ENCODE results near the gene MND1. TPM values are rescaled to one million over a fixed set of nuclear protein-coding genes. Genes with fewer than 3 reads are reported as not detected.

MND1 gene
- total RNA-seq, 2 experiments from 2014 or later = 59.4 to 101 TPM

- Histone ChIP-seq H3K4me3 (ENCODE audit: low read depth, low read length, poor library complexity, severe bottlenecking) (no peak overlapping the region), H3K9me3 (ENCODE audit: low read length) (no peaks in the 10 kb centered on the region; the same call in 1 of the 2 replicates), H3K4me1 (ENCODE audit: insufficient read depth, low read length, poor library complexity, severe bottlenecking) (no peaks in the 10 kb centered on the region), H3K9me2 (ENCODE audit: insufficient read depth, low read length) (no peaks in the 10 kb centered on the region), H3K79me2 (ENCODE audit: insufficient read depth, low read depth, low read length) (no peaks in the 10 kb centered on the region), H3K27ac (ENCODE audit: low read depth, low read length, poor library complexity, severe bottlenecking) (no peak overlapping the region), H3K4me2 (ENCODE audit: low read length) (no peak overlapping the region), H2AFZ (ENCODE audit: low read length) (no peak overlapping the region), H3K36me3 (ENCODE audit: insufficient read depth, low read length) (peaks cover 79% of the 10 kb centered on the region), H4K20me1 (ENCODE audit: insufficient read depth, low read length) (no peaks in the 10 kb centered on the region)
- intact Hi-C loops (cut with micrococcal nuclease; ENCODE audit: unreplicated experiment) = no loop called here
- TF ChIP-seq CTCF (conservative IDR thresholded peaks at IDR 0.05; ENCODE audit: low read length) (no peak), EZH2phosphoT487 (IDR thresholded peaks at IDR 0.05; ENCODE audit: borderline replicate concordance, low read depth, low read length) (no peak)
- ChIA-PET POLR2A (interaction anchor here (1.6 to 2.4 kb wide), 2 partner anchors 12 to 16 kb away, joined by 3 to 7 read pairs; no protein-coding TSS in a partner anchor), CTCF (ENCODE audit: unreplicated experiment) (no interaction called here)
- no peak for DNase-seq (ENCODE audit: low spot score)
- BruUV-seq (replicated peaks) = no TSS peak
These were observed 43.5 kb downstream of the MND1 start for GRCh38 chr4:153387981-153388380.

GRCh38 chr4:153393397-153393796, 48.9 kb downstream of the MND1 start:
- intact Hi-C loops (cut with micrococcal nuclease; ENCODE audit: unreplicated experiment) = no loop called here
- H3K9me3 ChIP-seq (ENCODE audit: low read length) = no peaks in the 10 kb centered on the region; the same call in 1 of the 2 replicates
- H4K20me1 ChIP-seq (ENCODE audit: insufficient read depth, low read length) = no peaks in the 10 kb centered on the region
- no peak overlapping the region for H2AFZ ChIP-seq (ENCODE audit: low read length)
- no peak overlapping the region for H3K4me3 ChIP-seq (ENCODE audit: low read depth, low read length, poor library complexity, severe bottlenecking)
- H3K4me1 ChIP-seq (ENCODE audit: insufficient read depth, low read length, poor library complexity, severe bottlenecking) = no peaks in the 10 kb centered on the region
- H3K4me2 ChIP-seq (ENCODE audit: low read length) = no peak overlapping the region
- TF ChIP-seq EZH2phosphoT487 (IDR thresholded peaks at IDR 0.05; ENCODE audit: borderline replicate concordance, low read depth, low read length) (no peak), CTCF (conservative IDR thresholded peaks at IDR 0.05; ENCODE audit: low read length) (no peak)
- POLR2A ChIA-PET = interaction anchor here (0.7 to 1.4 kb wide), 3 partner anchors 10 to 48 kb away, joined by 3 to 4 read pairs (median 4); no protein-coding TSS in a partner anchor
- peaks cover 78% of the 10 kb centered on the region for H3K36me3 ChIP-seq (ENCODE audit: insufficient read depth, low read length)
- H3K9me2 ChIP-seq (ENCODE audit: insufficient read depth, low read length) = no peaks in the 10 kb centered on the region
- BruUV-seq (replicated peaks) = no TSS peak
- DNase-seq (ENCODE audit: low spot score) = no peak
- CTCF ChIA-PET (ENCODE audit: unreplicated experiment) = no interaction called here
- no peaks in the 10 kb centered on the region for H3K79me2 ChIP-seq (ENCODE audit: insufficient read depth, low read depth, low read length)
- H3K27ac ChIP-seq (ENCODE audit: low read depth, low read length, poor library complexity, severe bottlenecking) = no peak overlapping the region

GRCh38 chr4:153394945-153395344, 50.5 kb downstream of the MND1 start:
- Histone ChIP-seq H2AFZ (ENCODE audit: low read length) (no peak overlapping the region), H3K4me1 (ENCODE audit: insufficient read depth, low read length, poor library complexity, severe bottlenecking) (no peaks in the 10 kb centered on the region), H3K9me2 (ENCODE audit: insufficient read depth, low read length) (no peaks in the 10 kb centered on the region), H3K36me3 (ENCODE audit: insufficient read depth, low read length) (peaks cover 86% of the 10 kb centered on the region), H3K4me2 (ENCODE audit: low read length) (no peak overlapping the region), H3K9me3 (ENCODE audit: low read length) (no peaks in the 10 kb centered on the region; the same call in 1 of the 2 replicates), H3K4me3 (ENCODE audit: low read depth, low read length, poor library complexity, severe bottlenecking) (no peak overlapping the region), H3K27ac (ENCODE audit: low read depth, low read length, poor library complexity, severe bottlenecking) (no peak overlapping the region), H3K79me2 (ENCODE audit: insufficient read depth, low read depth, low read length) (no peaks in the 10 kb centered on the region), H4K20me1 (ENCODE audit: insufficient read depth, low read length) (no peaks in the 10 kb centered on the region)
- intact Hi-C loops (cut with micrococcal nuclease; ENCODE audit: unreplicated experiment) = no loop called here
- ChIA-PET POLR2A (interaction anchor here (1.2 to 1.4 kb wide), 3 partner anchors 12 to 16 kb away, joined by 3 read pairs; no protein-coding TSS in a partner anchor), CTCF (ENCODE audit: unreplicated experiment) (no interaction called here)
- no peak for DNase-seq (ENCODE audit: low spot score)
- no TSS peak for BruUV-seq (replicated peaks)
- no peak for TF ChIP-seq EZH2phosphoT487 (IDR thresholded peaks at IDR 0.05; ENCODE audit: borderline replicate concordance, low read depth, low read length)
- TF ChIP-seq CTCF (conservative IDR thresholded peaks at IDR 0.05; ENCODE audit: low read length) = no peak

Data from OCI-LY7 (cell line).